ENCODE data around the gene HERPUD1.

HERPUD1 gene

GRCh38 chr16:56885446-56886162, 46.3 kb upstream of the HERPUD1 start:
- TF ChIP-seq NFIC (IDR thresholded peaks at IDR 0.05), result no peak
- no peak for TF ChIP-seq TCF12 (IDR thresholded peaks at IDR 0.05; ENCODE audit: low read depth)
- TF ChIP-seq EGR1 (IDR thresholded peaks at IDR 0.05), result no peak
- no peak for TF ChIP-seq EP300 (IDR thresholded peaks at IDR 0.05; ENCODE audit: borderline replicate concordance)
- TF ChIP-seq YY1 (IDR thresholded peaks at IDR 0.05; ENCODE audit: low read depth), result no peak
- TF ChIP-seq, protein P1, sequence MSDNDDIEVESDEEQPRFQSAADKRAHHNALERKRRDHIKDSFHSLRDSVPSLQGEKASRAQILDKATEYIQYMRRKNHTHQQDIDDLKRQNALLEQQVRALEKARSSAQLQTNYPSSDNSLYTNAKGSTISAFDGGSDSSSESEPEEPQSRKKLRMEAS (IDR thresholded peaks at IDR 0.05), result no peak
- no peak for TF ChIP-seq USF1 (IDR thresholded peaks at IDR 0.05)
- no peak for TF ChIP-seq ZBTB7A (IDR thresholded peaks at IDR 0.05; ENCODE audit: low read depth)
- TF ChIP-seq CREB1 (IDR thresholded peaks at IDR 0.05; ENCODE audit: low read depth), result no peak

GRCh38 chr16:56886296-56886695, 45.6 kb upstream of the HERPUD1 start:
- TF ChIP-seq REST (IDR thresholded peaks at IDR 0.05; ENCODE audit: low read depth) (no peak), YY1 (IDR thresholded peaks at IDR 0.05; ENCODE audit: low read depth) (no peak), EP300 (IDR thresholded peaks at IDR 0.05; ENCODE audit: borderline replicate concordance) (no peak), ZBTB7A (IDR thresholded peaks at IDR 0.05; ENCODE audit: low read depth) (no peak), EGR1 (IDR thresholded peaks at IDR 0.05) (no peak), USF1 (IDR thresholded peaks at IDR 0.05) (no peak), FOXM1 (IDR thresholded peaks at IDR 0.05; ENCODE audit: borderline replicate concordance, low read depth) (no peak), TAF1 (IDR thresholded peaks at IDR 0.05; ENCODE audit: low read depth) (no peak), CEBPB (IDR thresholded peaks at IDR 0.05) (no peak), TEAD4 (IDR thresholded peaks at IDR 0.05) (no peak), CREB1 (IDR thresholded peaks at IDR 0.05; ENCODE audit: low read depth) (no peak), TCF12 (IDR thresholded peaks at IDR 0.05; ENCODE audit: low read depth) (no peak), NFIC (IDR thresholded peaks at IDR 0.05) (no peak), RAD21 (IDR thresholded peaks at IDR 0.05; ENCODE audit: low read depth) (no peak)
- TF ChIP-seq, protein P1 (IDR thresholded peaks at IDR 0.05), result no peak

DNA sequence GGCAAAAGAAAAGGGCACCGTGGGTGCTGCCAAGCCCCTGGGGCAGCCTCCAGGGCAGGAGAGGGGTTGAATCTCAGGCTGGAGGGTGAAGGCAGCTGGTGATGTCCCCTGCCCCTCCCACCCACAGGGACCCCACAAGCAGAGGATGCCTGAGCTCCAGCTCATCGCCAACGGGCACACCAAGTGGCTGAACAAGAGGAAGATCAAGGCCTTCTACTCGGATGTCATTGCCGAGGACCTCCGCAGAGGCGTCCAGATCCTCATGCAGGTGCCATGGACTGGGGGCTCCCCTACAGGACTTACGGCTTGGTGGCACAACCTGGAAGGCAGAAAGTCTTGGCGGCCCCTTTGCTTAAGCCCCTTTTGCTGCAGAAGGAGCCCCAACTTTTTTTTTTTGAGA, 45.1 kb upstream of the HERPUD1 start:
- no peak for TF ChIP-seq TEAD4 (IDR thresholded peaks at IDR 0.05)
- TF ChIP-seq, protein P1 (IDR thresholded peaks at IDR 0.05), result no peak
- TF ChIP-seq TAF1 (IDR thresholded peaks at IDR 0.05; ENCODE audit: low read depth), result no peak

GRCh38 chr16:56888806-56889205, 43.1 kb upstream of the HERPUD1 start:
- no peak for TF ChIP-seq ZBTB7A (IDR thresholded peaks at IDR 0.05; ENCODE audit: low read depth)
- TF ChIP-seq YY1 (IDR thresholded peaks at IDR 0.05; ENCODE audit: low read depth), result no peak
- no peak for TF ChIP-seq TEAD4 (IDR thresholded peaks at IDR 0.05)
- TF ChIP-seq REST (IDR thresholded peaks at IDR 0.05; ENCODE audit: low read depth), result no peak
- no peak for TF ChIP-seq TAF1 (IDR thresholded peaks at IDR 0.05; ENCODE audit: low read depth)
- TF ChIP-seq CEBPB (IDR thresholded peaks at IDR 0.05), result no peak
- TF ChIP-seq FOXM1 (IDR thresholded peaks at IDR 0.05; ENCODE audit: borderline replicate concordance, low read depth), result no peak
- TF ChIP-seq, protein P1 (IDR thresholded peaks at IDR 0.05), result no peak
- no peak for TF ChIP-seq EGR1 (IDR thresholded peaks at IDR 0.05)
- no peak for TF ChIP-seq CREB1 (IDR thresholded peaks at IDR 0.05; ENCODE audit: low read depth)
- TF ChIP-seq TCF12 (IDR thresholded peaks at IDR 0.05; ENCODE audit: low read depth), result no peak

DNA sequence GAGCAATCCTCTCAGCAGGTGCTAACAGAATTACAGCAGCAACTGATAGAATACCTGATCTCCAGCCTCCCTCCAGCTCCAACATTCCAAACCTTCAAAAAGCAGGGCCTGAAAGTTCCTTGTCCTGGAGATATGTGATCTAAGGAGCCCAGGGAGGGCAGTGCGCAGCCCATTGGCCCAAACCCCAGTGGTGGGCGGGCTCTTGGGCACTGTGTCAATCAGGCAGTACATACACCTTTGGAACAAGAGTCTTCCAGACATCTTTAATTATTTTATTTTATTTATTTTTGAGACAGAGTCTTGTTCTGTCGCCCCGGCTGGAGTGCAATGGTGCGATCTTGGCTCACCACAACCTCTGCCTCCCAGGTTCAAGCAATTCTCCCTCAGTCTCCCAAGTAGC, 42.7 kb upstream of the HERPUD1 start:
- TF ChIP-seq TEAD4 (IDR thresholded peaks at IDR 0.05), result no peak
- TF ChIP-seq CREB1 (IDR thresholded peaks at IDR 0.05; ENCODE audit: low read depth), result no peak
- TF ChIP-seq TAF1 (IDR thresholded peaks at IDR 0.05; ENCODE audit: low read depth), result no peak
- no peak for TF ChIP-seq RAD21 (IDR thresholded peaks at IDR 0.05; ENCODE audit: low read depth)
- no peak for TF ChIP-seq TCF12 (IDR thresholded peaks at IDR 0.05; ENCODE audit: low read depth)
- no peak for TF ChIP-seq USF1 (IDR thresholded peaks at IDR 0.05)
- no peak for TF ChIP-seq EGR1 (IDR thresholded peaks at IDR 0.05)
- TF ChIP-seq YY1 (IDR thresholded peaks at IDR 0.05; ENCODE audit: low read depth), result no peak
- TF ChIP-seq, protein P1 (IDR thresholded peaks at IDR 0.05), result no peak
